IMR-90 (cell line): Measurements from ENCODE around the gene MED23. TPM values are rescaled to one million over a fixed set of nuclear protein-coding genes. Genes with fewer than 3 reads are reported as not detected.

Source experiments
- ATAC-seq: fragments of 200-7000 bp; cut with Tn5 transposase; 2 replicates; pipeline ENCODE4 v1.9.1; 2020; ENCODE audit warnings: low read depth, mild to moderate bottlenecking, moderate library complexity
- BruUV-seq: library from RNA; stranded (reverse); fragments of 400-500 nt; replicated peaks from 2 replicates; lab custom pipeline; 2021; lab: Mats Ljungman, UMichigan
- CTCF ChIA-PET: fragments of 300-600 bp; formaldehyde crosslinking; extraction: SDS; loops from one replicate; lab custom pipeline; 2021; ENCODE audit warnings: antibody characterized with exemption; lab: Yijun Ruan, JAX
- POLR2A ChIA-PET: fragments of 300-600 bp; sonication (Branson Sonifier 250); formaldehyde crosslinking; loops from one replicate; lab custom pipeline; 2022; ENCODE audit warnings: antibody characterized with exemption; ENCODE audit not compliant: unreplicated experiment; lab: Charles Lee
- DNase-seq: peaks from one replicate; pipeline ENCODE4 v3.0.0; 2013
- H2AFZ ChIP-seq: replicated peaks from 2 replicates; pipeline ENCODE3; 2013; ENCODE audit warnings: low read length, mild to moderate bottlenecking; ENCODE audit not compliant: poor library complexity
- H2AK5ac ChIP-seq: 2 replicates; pipeline ENCODE4 v1.6.1; 2013; ENCODE audit warnings: low read depth, low read length, inconsistent platforms
- H2AK9ac ChIP-seq: replicated peaks from 2 replicates; pipeline ENCODE3; 2013; ENCODE audit warnings: mild to moderate bottlenecking, low read depth, low read length, moderate library complexity; ENCODE audit not compliant: poor library complexity
- H2BK120ac ChIP-seq: 2 replicates; pipeline ENCODE4 v1.6.1; 2013; ENCODE audit warnings: low read depth, low read length, inconsistent platforms
- H2BK15ac ChIP-seq: 3 replicates; pipeline ENCODE4 v1.6.1; 2013; ENCODE audit warnings: low read depth, low read length, inconsistent platforms
- H2BK20ac ChIP-seq: 2 replicates; pipeline ENCODE4 v1.6.1; 2013; ENCODE audit warnings: low read depth, mild to moderate bottlenecking, inconsistent platforms, low read length, moderate library complexity
- H2BK5ac ChIP-seq: 2 replicates; pipeline ENCODE4 v1.6.1; 2013; ENCODE audit warnings: mild to moderate bottlenecking, low read depth, low read length, inconsistent platforms; ENCODE audit not compliant: poor library complexity, severe bottlenecking
- H3K14ac ChIP-seq: replicated peaks from 2 replicates; pipeline ENCODE4 v1.6.1; 2013; ENCODE audit warnings: low read depth, low read length, inconsistent platforms
- H3K18ac ChIP-seq: 2 replicates; pipeline ENCODE4 v1.6.1; 2013; ENCODE audit warnings: low read depth, low read length, control low read depth
- H3K23ac ChIP-seq: 2 replicates; pipeline ENCODE4 v1.6.1; 2013; ENCODE audit warnings: low read depth, low read length, inconsistent platforms
- H3K27ac ChIP-seq: 2 replicates; pipeline ENCODE4 v1.5.1; 2013; ENCODE audit warnings: mild to moderate bottlenecking, control low read depth, low read length; ENCODE audit not compliant: insufficient read depth
- H3K27me3 ChIP-seq: 2 replicates; pipeline ENCODE4 v1.6.1; 2013; ENCODE audit warnings: low read length; ENCODE audit not compliant: control insufficient read depth, insufficient read depth
- H3K36me3 ChIP-seq: 2 replicates; pipeline ENCODE4 v1.6.1; 2013; ENCODE audit warnings: low read length, mixed read lengths; ENCODE audit not compliant: control insufficient read depth, insufficient read depth
- H3K4ac ChIP-seq: 2 replicates; pipeline ENCODE4 v1.6.1; 2013; ENCODE audit warnings: low read depth, low read length, inconsistent platforms
- H3K4me1 ChIP-seq: 2 replicates; pipeline ENCODE4 v1.6.1; 2013; ENCODE audit warnings: low read length, mixed read lengths; ENCODE audit not compliant: control insufficient read depth, insufficient read depth
- H3K4me2 ChIP-seq: 2 replicates; pipeline ENCODE4 v1.6.1; 2013; ENCODE audit warnings: low read depth, mild to moderate bottlenecking, control low read depth, low read length, moderate library complexity
- H3K4me3 ChIP-seq: 2 replicates; pipeline ENCODE4 v1.5.1; 2013; ENCODE audit warnings: low read depth, mild to moderate bottlenecking, control low read depth, low read length, moderate library complexity; ENCODE audit not compliant: insufficient read depth
- H3K56ac ChIP-seq: 2 replicates; pipeline ENCODE4 v1.6.1; 2013; ENCODE audit warnings: low read length, inconsistent platforms; ENCODE audit not compliant: insufficient read depth; ENCODE audit errors: extremely low read depth
- H3K79me1 ChIP-seq, 2 experiments: 2 replicates each; pipeline ENCODE4 v1.6.1; 2013; ENCODE audit warnings: low read length in 2 of 2, inconsistent platforms in 1 of 2, low read depth in 1 of 2
- H3K9ac ChIP-seq: 2 replicates; pipeline ENCODE4 v1.6.1; 2013; ENCODE audit warnings: low read depth, low read length, control low read depth
- H3K9me1 ChIP-seq: 2 replicates; pipeline ENCODE4 v1.6.1; 2013; ENCODE audit warnings: low read length, inconsistent platforms; ENCODE audit not compliant: insufficient read depth
- H3K9me3 ChIP-seq: 2 replicates; pipeline ENCODE4 v1.6.1; 2013; ENCODE audit warnings: low read length; ENCODE audit not compliant: control insufficient read depth, insufficient read depth
- H4K20me1 ChIP-seq: 2 replicates; pipeline ENCODE4 v1.6.1; 2013; ENCODE audit warnings: low read length, inconsistent platforms; ENCODE audit not compliant: insufficient read depth
- H4K5ac ChIP-seq: 2 replicates; pipeline ENCODE4 v1.6.1; 2013; ENCODE audit warnings: mild to moderate bottlenecking, low read depth, low read length, control low read depth
- H4K8ac ChIP-seq, 2 experiments: 2 replicates each; pipeline ENCODE4 v1.6.1; 2013; ENCODE audit warnings: low read depth in 2 of 2, low read length in 2 of 2, control low read depth in 1 of 2, inconsistent platforms in 1 of 2
- H4K91ac ChIP-seq: 2 replicates; pipeline ENCODE4 v1.6.1; 2013; ENCODE audit warnings: low read depth, low read length, inconsistent platforms; ENCODE audit not compliant: insufficient read depth
- SMC3 ChIP-seq: fragments of 150-350 bp; IDR thresholded peaks from 2 replicates; pipeline ENCODE4 v1.6.1; 2016; ENCODE audit warnings: low read depth, mild to moderate bottlenecking, antibody characterized with exemption, low read length, moderate library complexity
- WGBS, 2 experiments: methylation state at CpG; one replicate each; pipeline versions ENCODE4 v1.1.5 to v1.1.7; 2013; ENCODE audit warnings: missing lambda C conversion rate in 2 of 2; ENCODE audit not compliant: insufficient read length in 1 of 2; ENCODE audit errors: extremely low coverage in 2 of 2; 5-methylcytosine and 5-hydroxymethylcytosine counted together
- dilution Hi-C: fragments of 300-500 bp; cut with HindIII; formaldehyde crosslinking; loops from one replicate; pipeline ENCODE4 v1.14.3; 2018; ENCODE audit warnings: low sequenced_read_pairs; ENCODE audit not compliant: unreplicated experiment
- in situ Hi-C: fragments of 300-500 bp; cut with MboI; formaldehyde crosslinking; loops from 3 replicates; pipeline ENCODE4 v1.14.3; 2019; ENCODE audit warnings: low sequenced_read_pairs, inconsistent platforms, mixed read lengths
- intact Hi-C: fragments of 100-400 bp; cut with micrococcal nuclease; formaldehyde crosslinking; loops from 2 replicates; pipeline ENCODE4 v1.10.0; 2022
- polyA plus RNA-seq, 3 experiments: library from polyadenylated mRNA; depleted of rRNA; stranded (reverse); fragments of >200 nt; gene quantifications; 2 replicates each; pipeline ENCODE4 v1.2.3, GENCODE V29; 2012; ENCODE audit warnings: low replicate concordance in 1 of 3
- total RNA-seq: library from RNA; depleted of rRNA; stranded (reverse); fragments of >200 nt; gene quantifications from 2 replicates; pipeline ENCODE4 v1.2.3, GENCODE V29; 2012

Gene MED23
- total and polyA plus RNA-seq, 2 of the 4 experiments (the other 2 are of a cell fraction) = 16.0 to 40.7 TPM

- Histone ChIP-seq H3K14ac (no peak overlapping the region), H2BK15ac (no peak overlapping the region), H2BK20ac (no peak overlapping the region), H4K8ac (no peak overlapping the region), H2AK9ac (no peak overlapping the region), H3K9me3 (no peaks in the 10 kb centered on the region), H3K27ac (no peak overlapping the region), H3K4me3 (no peak overlapping the region), H3K4ac (no peak overlapping the region), H4K91ac (no peak overlapping the region), H2AFZ (no peak overlapping the region), H3K9ac (no peak overlapping the region), H2BK120ac (no peak overlapping the region), H3K56ac (no peak overlapping the region), H3K9me1 (no peaks in the 10 kb centered on the region; the same call in 1 of the 2 replicates), H4K20me1 (no peaks in the 10 kb centered on the region), H3K18ac (no peak overlapping the region), H2BK5ac (no peak overlapping the region), H3K36me3 (no peaks in the 10 kb centered on the region; the same call in 1 of the 2 replicates), H2AK5ac (no peak overlapping the region), H3K4me1 (no peaks in the 10 kb centered on the region), H4K5ac (no peak overlapping the region), H3K79me1 (peaks cover 6 to 14% of the 10 kb centered on the region in 2 experiments; a peak in 3 of 4 replicates), H3K23ac (no peak overlapping the region), H3K4me2 (no peak overlapping the region), H3K27me3 (peaks cover 2% of the 10 kb centered on the region)
- no TSS peak for BruUV-seq
- TF ChIP-seq SMC3 = no peak
- ATAC-seq = no peak
- POLR2A ChIA-PET = no interaction called here
- WGBS, 2 experiments = 40% methylated on average over 2 of the region's 2 CpGs; no CpG with 5 or more reads in 1 of the 2 experiments
- dilution Hi-C loops (no loop called here), intact Hi-C loops (no loop called here), in situ Hi-C loops (no loop called here)
- CTCF ChIA-PET = interaction anchor here (0.6 kb wide), 1 partner anchor 17 kb away, joined by 3 read pairs; no protein-coding TSS in a partner anchor
- DNase-seq = no peak
Observed at GRCh38 chr6:131629651-131630050, 1.6 kb upstream of the MED23 start.
